Stimulated activated naive CD4-positive, alpha-beta T cell treated with Interleukin-2 at 50 U/mL for 16 hours (primary cell): ENCODE data around the gene MEGF6.

ENCODE experiments used
- DNase-seq: peaks from one replicate; lab custom pipeline; 2025; lab: John Stamatoyannopoulos, UW

MEGF6 gene

DNA sequence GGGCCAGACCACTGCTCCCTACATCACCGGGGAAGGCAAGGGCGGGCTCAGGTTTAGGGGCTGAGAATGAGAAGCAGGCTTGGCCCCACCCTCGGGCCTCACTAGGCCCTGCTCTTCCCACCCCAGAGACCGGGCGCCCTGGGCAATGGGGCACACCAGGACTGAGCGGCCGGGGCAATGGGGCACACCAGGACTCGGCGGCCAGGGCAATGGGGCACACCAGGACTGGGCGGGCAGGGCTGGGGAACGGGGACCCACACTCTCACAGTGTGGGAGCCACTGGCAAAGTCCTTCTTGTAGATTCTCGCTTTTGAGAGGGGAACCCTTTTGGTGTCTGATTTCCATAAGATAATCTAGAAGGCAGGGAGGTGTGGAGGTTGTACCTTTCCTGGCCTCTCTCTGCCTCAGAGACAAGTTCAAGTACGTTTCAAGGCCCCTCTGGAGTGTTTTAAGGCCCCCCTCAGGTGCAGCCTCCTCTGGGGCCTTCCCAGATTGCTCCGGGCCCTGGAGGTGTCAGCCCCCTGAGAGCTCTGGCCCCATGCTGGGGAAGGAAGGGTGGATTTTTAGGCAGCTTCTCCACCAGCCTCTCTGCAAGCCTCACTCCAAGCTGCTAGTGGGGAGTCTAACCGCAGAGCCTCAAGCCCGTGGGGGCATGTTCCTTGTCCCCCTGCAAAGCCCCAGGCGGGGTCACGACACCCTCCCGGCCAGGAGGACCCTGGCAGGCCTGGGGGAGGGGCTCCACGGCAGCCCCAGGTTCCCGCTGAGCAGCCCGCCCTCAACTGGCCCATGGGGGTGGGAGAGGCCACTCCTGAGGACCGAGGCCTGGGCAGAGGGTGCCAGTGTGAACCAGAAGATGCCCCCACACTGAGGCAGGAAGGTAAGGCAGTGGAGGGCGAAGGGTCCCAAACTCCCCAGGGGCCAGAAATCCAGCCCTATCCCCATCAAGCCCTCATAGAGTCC, 90.6 kb downstream of the MEGF6 start:
- DNase-seq = no peak

DNA sequence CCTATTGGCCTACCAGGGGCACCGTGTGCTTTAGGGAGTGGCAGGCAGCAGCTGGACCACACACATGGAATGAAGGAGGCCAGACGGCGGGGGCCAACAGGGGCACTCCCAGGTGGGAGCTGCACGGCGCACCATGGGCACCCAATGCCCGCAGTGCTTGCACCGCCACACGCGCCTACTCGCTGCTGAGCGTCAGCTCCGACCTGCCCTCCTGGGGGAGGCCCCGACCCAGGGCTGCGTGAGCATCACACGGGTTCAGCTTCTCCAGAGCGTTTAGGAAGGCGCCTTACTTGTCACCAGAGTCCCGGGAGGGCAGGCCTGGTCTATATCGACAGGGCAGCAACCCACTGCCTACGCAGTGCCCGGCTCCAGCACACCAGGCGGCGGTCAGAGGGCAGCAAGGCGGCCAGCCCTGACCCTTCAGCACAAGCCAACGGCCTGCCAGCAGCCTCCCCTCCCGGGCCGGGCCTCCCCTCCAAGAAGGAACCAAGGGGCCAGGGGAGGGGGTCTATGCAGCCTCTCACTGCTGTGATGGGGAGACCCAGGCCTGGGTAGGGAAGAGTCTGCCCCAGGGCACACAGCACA, 91.9 kb downstream of the MEGF6 start:
- DNase-seq = no peak

DNA sequence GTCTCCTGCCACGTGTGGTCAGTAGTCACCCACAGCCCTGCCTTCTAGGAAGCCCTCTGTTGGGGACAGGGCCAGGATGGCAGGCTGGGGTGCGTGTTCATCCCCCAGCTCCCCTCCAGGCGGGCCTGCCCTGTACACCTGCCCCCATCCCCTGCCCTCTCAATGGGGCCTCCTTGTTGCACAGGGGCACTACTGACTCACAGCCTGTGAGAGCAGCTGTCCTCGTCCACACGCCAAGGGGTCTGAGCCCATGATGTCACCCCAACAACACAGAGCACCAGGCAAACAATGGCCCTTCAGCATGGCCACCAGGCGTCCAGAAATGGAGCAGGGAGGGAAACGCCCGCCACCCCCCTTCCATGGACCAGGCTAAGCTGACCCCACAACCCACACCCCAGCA, 92.6 kb downstream of the MEGF6 start:
- DNase-seq = no peak

DNA sequence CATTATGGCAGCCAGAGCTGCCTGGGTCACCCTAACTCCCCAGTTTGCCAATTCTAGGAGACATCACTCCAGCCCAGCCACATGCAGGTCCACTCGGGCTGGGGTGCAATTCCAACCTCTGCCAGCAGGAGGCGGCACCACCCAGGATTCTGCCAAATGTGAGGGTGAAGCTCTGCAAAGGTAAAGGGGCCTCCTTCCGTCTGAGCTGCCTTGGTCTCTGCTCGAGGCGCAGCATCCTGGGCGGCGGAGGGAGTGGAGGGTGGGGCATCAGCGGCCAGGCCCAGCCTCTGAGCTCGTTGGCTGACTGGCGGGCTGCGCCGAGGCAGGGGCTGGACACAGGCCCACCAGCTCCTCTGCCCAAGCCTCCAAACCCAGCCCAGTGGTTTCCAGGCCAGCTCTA, 93.1 kb downstream of the MEGF6 start:
- DNase-seq = peak; percentile 7

DNA sequence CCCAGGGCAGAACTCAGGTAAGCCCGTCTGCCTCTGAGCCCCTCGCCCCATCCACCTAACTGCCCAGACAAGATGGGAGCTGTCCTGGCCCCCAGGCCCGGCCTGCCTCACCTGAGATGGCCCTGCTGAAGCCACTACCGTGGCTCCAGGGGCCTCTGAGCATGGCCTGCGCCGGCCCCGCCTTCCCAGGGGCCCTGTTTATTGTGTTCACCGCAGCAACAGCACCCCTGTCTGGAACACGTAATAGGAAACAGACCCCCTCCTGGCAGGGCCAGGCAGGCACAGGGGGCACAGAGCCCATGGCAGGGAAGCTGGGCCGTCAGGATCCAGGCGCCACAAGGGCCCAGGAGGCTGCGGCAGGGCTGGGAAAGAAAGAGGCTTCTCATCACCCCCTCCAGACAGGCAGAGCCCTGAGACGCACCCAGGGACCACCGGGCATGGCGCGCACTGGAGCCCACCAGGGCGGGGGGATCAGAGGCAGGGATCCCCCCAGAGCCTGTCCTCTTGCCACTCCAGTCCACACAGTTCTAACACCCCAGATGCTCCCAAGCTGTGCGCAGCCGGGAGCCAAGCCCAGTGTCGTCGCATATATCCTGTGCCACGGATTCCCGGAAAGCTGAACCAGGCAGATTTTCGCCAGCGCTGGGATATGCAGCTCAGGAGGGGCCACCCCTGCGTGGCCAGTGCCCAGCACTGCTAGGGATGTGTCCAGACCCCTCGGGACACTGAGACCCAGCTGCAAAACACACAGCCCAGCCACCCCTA, 94.2 kb downstream of the MEGF6 start:
- DNase-seq = no peak

DNA sequence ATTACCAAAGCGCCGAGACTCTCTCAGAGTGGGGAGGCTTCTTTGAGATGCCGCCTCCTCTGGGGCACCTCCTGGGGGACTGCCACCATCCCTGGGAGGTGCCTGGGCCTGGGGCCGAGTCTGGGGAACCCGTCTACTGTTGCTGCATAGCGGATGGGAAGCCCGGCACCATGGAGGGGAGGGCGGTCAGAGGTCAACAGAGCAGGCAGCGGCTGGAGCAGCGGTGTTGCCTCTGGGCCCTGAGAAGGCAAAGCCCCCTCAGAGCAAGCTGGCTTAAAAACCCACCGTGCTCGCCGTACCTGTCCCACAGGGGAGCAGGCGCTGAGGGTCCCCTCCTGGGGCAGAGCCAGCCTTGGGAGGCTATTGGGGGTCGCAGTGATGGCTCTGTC, 94.8 kb downstream of the MEGF6 start:
- DNase-seq = no peak

DNA sequence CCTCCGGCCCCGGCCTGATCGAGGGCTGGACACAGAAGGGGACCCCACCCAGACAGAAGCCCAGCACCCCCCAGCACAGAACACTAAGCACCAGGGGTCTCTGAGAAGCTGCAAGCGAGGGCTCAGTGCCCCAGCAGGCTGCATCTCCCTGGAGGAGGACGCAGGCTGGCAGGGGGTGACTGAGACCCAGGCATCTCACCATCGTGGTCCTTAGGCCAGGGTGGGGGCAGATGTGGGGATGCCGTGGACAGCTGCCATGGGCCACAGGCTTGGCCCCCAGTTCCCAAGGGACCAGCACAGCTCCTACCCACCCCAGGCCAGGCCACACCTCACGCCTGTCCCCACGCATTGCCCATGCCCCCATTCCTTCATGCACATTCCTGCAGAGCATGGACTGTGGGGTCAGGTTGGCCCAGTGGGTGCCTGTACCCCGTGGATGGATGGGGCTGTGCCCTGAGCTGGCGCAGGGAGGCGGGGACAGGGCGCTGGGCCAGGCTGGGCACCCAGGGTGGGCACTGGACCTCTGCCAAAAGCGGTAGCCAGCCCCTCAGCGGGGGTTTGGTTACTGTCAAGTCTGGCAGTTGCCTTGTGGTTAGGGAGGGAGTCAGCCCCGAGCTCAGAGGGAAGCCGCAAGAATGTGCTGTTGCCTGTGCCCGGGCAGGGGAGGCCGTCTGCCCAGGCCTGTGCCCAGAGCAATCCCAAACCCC, 95.4 kb downstream of the MEGF6 start:
- no peak for DNase-seq

DNA sequence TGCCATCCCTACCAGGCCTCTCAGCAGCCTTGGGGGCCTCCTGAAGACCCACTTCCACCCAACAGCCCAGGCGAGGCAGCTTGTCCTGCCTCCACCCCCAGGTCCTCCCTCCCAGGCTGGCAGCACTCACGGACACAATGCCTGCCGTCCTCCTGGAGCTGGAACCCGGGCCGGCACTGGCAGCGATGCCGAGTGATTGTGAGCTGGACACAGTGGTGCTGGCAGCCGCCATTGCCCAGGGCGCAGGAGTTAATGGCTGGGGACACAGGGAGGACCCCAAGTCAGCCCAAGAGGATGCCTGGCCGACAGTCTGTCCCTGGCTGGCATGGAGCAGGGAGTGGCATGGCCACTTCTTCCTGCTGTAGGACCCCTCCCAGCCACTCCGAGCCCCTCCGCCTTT, 96.0 kb downstream of the MEGF6 start:
- DNase-seq = no peak

DNA sequence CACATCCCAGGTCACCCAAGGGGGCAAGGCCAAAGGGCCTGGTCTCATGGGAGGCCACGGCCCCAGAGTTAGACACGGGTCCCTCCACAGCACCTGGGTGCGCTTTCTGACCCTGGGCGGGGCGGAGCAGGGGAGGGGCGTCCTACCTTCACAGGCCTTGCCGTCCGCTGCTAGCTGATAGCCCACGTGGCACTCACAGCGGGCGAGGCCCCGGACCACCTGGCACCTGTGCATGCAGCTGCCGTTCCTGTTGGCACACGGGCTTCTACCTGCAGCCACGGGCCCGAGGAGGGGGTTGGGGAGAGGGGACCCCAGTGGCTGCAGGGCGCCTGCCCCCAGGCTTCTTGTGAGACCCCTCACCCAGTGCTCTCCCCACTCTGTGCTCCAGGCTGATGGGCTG, 96.9 kb downstream of the MEGF6 start:
- DNase-seq = no peak

DNA sequence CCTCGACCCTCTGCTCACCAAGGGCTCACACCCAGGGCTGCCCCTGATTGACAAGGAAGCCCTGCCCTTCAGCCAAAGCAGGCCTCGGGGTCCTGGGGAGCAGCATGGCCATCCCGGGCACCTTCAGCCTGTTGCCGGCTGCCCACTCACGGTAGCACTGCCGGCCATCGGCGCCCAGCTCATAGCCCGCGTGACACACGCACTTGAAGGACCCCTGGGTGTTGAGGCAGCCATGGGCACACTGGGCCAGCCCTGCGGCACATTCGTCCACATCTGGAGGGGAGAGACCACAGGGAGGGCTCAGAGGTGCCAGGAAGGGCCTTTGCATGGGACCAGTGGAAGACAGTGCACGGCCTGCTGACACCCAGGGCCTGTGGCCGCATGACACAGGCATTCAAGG, 99.5 kb downstream of the MEGF6 start:
- DNase-seq = no peak

DNA sequence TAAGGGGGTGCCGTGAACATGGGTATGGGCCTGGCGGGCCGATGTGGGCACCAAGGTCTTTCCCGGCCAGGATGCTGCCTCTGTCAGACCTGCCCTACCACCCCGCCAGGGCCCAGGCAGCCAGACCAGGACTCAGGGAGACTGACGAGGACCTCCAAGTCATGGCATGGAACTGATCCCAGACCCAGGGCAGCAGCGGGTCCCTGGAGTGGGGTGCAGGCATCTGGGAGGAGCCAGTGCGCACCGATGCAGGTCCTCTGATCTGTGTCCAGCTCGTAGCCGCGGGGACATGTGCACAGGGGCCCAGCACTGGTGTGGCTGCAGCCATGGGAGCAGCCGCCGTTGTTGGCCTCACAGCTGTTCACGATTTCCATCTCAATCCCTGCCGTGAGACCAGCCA, 100.0 kb downstream of the MEGF6 start:
- DNase-seq = no peak

DNA sequence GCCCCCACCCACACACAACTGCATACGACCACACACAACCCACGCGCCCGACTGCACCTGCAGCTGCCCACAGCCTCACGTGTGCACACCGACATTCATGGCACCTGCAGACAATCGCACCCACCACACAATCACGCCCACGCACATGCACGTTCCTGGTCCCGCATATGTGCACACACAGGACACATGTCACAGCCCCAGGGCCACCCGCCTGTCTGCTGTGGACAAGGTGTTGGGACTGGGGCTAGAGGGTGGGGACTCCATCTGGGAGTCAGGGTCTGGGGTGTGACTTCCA, 100.4 kb downstream of the MEGF6 start:
- DNase-seq = no peak

DNA sequence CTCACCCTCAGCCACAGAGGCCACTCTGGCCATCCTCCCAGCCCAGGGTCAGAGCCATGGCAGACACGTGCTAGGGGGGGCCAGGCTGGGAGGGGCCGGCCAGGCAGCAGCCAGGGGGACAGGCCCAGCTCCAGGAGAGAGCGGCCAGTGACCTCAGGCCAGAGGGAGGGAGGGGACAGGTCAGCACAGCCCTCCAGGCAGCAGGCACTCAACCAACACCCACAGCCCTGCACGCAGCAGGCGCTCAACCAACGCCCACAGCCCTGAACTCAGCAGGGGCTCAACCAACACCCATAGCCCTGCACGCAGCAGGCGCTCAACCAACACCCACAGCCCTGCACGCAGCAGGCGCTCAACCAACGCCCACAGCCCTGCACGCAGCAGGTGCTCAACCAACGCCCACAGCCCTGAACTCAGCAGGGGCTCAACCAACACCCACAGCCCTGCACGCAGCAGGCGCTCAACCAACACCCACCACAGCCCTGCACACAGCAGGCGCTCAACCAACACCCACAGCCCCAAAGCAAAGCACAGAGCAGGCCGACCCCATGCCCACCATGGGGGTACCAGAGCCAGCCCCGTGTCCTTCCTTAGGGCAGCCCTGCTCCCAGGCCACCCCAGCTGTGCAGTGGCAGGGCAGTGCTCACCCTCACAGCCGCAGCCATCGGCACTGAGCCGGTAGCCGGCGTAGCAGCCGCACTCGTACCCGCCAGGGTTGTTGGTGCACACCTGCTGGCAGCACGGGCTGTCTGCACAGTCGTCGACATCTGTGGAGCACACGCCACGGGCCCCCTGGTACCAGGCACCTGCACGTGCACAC, 101.0 kb downstream of the MEGF6 start:
- no peak for DNase-seq

DNA sequence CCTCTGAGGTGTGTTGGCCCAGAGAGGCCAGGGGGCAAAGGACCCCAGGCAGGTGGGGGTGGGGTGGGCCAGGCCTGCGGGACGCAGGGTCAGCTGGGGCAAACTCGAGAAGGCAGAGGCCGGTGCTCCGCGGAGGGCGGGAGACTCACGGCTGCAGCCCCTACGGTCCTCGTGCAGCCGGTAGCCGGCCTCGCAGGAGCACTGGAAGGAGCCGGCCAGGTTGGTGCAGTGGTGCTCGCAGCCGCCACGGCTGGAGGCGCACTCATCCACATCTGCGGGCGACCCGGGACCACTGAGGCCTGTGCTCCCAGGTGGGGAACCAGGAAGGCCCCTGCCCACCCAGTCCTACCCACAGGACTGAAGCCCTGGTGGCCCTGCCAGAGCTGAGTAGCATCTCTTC, 101.6 kb downstream of the MEGF6 start:
- no peak for DNase-seq

DNA sequence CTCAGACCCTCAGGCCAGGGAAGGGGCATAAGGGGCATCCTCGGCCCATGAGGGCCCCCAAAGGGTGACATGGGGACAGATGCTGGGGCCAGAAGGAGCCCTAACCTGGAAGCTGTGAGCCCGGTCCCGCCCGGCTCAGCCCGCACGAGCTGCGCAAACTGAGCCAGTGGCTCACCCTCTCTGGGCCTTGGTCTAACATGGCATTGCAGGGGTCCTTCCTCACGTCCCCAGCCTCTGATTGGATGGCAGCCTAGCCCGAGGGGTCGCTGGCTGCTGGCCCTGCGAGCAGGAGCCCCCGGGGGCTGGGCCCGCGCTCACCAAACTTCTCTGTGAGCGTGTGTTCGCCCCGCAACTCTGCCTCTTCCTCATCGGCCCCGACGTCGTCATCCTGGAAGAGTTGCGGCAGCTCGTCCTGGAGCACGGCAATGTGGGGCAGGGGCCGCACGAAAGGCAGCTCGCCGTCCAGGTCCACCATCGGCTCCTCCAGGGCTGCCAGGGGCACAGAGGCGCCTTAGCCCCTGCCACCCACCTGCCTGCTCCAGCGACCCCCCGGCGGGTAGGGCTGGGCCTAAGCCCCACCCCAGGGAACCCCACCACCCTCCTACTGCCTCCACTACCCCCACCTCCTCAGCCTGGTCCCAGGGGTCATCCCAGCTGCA, 102.4 kb downstream of the MEGF6 start:
- no peak for DNase-seq

DNA sequence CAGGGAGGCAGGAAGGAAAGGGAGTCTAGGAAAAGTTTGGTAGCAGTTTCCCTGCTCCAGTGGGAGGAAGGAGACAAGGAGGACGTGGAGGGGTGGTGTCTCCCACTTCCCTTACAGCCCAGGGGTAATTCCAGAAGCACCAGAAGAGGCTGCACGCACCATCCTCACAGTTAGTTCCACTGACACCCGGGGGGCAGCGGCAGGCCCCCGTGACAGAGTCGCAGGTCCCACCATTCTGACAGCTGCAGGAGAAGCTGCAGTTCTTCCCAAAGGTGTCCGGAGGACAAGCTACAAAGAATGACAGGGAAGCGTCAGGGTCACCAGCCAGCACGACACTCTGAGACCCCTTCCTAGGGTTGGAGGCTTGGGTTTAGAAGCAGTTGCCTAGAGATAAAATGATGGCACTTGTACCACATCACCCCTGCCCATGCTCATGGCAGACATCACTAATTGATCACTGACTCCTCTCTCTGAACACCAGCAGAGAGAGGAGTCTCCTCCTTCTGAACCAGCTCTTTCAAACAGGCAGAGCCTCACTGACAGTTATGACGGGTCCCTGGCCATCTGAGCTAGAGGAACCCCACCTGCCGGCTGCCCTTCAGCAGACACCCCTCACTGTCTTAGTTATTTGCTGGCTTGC, 103.6 kb downstream of the MEGF6 start:
- no peak for DNase-seq

DNA sequence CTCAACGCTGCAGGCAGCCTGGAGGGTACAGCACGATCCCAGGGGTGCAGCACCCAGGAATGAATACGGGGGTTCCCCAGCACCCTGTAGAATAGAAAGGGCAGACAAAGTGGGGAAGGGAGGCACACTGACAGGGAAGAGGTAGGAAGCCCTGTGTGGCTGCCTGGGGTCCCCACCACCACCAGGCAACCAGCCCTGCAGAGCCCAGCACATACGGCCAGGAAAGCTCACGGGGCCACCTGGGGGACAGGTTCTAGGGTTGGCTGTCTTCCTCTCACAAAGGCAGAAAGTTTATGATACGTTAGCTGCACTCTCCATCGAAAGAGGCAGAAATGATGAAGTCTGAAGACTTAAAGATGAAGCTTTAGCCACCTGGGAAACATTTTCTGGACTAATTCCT, 104.4 kb downstream of the MEGF6 start:
- no peak for DNase-seq

DNA sequence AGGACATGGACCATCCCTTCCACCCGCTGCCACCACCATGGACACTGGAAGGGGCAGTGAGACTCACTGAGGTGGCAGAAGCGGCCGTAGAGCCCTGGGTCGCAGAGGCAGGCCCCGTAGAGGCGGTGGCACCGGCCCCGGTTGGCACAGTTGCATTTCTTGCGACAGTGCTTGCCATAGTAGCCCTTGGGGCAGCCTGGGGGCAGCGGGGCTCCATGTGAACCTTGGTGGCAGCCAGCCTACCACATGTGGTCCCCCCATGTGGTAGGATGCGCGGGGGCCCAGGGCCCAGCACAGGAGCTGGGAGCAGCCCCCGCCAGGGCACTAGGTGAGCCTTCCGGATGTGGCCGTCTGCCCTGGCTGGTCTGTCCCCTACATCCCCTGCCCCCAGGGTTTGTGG, 105.3 kb downstream of the MEGF6 start:
- DNase-seq = no peak

DNA sequence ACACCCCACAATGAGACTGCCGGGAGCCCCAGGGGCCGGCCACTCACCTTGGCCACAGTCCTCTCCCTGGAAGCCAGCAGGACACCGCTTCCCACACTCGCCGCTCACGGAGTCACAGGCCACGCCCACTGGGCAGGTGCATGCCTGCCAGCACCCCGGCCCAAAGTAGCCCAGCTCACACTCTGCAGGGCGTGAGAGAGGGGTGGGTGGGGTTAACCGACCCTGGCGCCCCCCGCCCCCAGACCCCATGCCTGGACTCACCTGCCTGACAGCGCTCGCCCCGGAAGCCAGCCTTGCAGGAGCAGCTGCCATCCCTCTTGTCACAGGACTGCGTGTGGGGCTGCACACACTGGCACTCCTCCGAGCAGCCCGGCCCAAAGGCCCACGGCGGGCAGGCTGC, 106.1 kb downstream of the MEGF6 start:
- DNase-seq = no peak

DNA sequence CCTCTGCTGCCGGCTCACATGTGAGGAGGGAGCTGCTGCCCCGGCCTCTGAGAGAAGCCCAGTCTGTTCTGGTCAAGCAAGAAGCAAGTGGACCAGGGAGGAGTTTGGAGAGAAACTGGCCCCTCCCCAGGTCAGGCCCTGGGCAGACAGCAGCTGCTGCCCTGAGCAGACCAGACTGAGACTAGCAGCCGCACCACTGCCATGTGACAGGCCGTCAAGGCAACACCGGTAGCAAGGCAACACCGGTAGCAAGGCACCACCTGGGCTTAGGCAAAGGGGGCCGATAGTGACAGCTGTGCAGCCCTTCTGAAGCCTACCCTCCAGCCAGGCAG, 106.5 kb downstream of the MEGF6 start:
- DNase-seq = no peak
